ENCODE measurements around the gene NOS2. TPM values are rescaled to one million over a fixed set of nuclear protein-coding genes. Genes with fewer than 3 reads are reported as not detected.

NOS2 gene
- total RNA-seq, 1 experiment from 2014 or later, result not detected

DNA sequence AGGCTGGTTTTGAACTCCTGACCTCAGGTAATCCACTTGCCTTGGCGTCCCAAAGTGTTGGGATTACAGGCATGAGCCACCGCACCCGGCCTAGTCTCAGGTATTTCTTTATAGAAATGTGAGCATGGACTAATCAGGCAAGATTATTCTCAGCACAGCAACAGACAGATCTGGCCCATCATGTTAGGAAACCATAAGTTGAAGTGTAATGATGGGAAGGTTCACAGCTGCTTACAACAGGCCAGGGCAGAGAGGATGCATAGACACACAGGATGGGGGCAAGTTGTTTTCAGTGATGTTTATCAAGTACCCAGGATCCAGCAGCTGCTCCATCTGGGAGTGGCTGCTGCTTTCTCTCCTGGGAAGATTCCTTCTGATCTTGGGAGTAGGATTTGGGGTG is 16.6 kb upstream of the NOS2 start:
- Histone ChIP-seq H2AFZ (no peak overlapping the region), H4K20me1 (ENCODE audit: insufficient read depth) (no peaks in the 10 kb centered on the region), H3K4me2 (no peak overlapping the region), H3K27ac (no peak overlapping the region), H3K79me2 (ENCODE audit: low read depth) (no peaks in the 10 kb centered on the region), H3F3A (ENCODE audit: insufficient read depth, low read depth) (no peaks in the 10 kb centered on the region), H3K4me3 (no peak overlapping the region), H3K9me2 (ENCODE audit: insufficient read depth) (no peaks in the 10 kb centered on the region), H3K4me1 (replicated peaks; ENCODE audit: insufficient read depth) (peaks cover 17% of the 10 kb centered on the region), H3K9me3 (ENCODE audit: insufficient read depth, low read depth) (no peaks in the 10 kb centered on the region), H3K36me3 (ENCODE audit: low read depth) (no peaks in the 10 kb centered on the region), H3K27me3 (ENCODE audit: insufficient read depth, low read depth) (no peaks in the 10 kb centered on the region)
- ChIA-PET CTCF (no interaction called here), POLR2A (ENCODE audit: unreplicated experiment) (no interaction called here)
- no TSS peak for BruUV-seq (replicated peaks)
- no peak for DNase-seq
- intact Hi-C loops (cut with micrococcal nuclease; ENCODE audit: unreplicated experiment), result no loop called here
- TF ChIP-seq EZH2 (IDR thresholded peaks at IDR 0.05; ENCODE audit: low read depth), result no peak
- TF ChIP-seq, protein P1, sequence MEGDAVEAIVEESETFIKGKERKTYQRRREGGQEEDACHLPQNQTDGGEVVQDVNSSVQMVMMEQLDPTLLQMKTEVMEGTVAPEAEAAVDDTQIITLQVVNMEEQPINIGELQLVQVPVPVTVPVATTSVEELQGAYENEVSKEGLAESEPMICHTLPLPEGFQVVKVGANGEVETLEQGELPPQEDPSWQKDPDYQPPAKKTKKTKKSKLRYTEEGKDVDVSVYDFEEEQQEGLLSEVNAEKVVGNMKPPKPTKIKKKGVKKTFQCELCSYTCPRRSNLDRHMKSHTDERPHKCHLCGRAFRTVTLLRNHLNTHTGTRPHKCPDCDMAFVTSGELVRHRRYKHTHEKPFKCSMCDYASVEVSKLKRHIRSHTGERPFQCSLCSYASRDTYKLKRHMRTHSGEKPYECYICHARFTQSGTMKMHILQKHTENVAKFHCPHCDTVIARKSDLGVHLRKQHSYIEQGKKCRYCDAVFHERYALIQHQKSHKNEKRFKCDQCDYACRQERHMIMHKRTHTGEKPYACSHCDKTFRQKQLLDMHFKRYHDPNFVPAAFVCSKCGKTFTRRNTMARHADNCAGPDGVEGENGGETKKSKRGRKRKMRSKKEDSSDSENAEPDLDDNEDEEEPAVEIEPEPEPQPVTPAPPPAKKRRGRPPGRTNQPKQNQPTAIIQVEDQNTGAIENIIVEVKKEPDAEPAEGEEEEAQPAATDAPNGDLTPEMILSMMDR (conservative IDR thresholded peaks at IDR 0.05), result no peak

DNA sequence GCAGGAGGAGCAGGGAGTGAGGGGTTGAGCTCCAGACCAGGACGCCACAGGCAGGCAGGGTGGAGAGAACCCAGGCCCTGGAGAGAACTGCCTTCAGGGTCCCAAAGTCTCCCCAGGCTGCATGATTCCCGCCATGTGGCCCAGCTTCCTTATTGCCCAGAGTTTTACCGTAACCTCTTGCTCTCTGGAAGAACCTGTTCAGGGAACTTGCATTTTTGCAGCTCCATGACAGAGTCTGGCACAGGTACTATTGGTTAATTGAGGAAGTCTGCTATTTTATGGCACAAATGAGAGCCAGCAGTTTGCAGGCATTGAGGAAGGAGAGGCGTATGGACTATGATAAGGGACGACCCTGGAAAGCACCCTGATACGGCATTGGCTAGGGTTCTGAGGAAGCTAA is 11.6 kb upstream of the NOS2 start:
- H3K4me2 ChIP-seq, result no peak overlapping the region
- no peaks in the 10 kb centered on the region for H3K9me2 ChIP-seq (ENCODE audit: insufficient read depth)
- ChIA-PET CTCF (no interaction called here), POLR2A (ENCODE audit: unreplicated experiment) (interaction anchor here (0.6 kb wide), 1 partner anchor 15 kb away, joined by 3 read pairs; no protein-coding TSS in a partner anchor)
- no peak for TF ChIP-seq EZH2 (IDR thresholded peaks at IDR 0.05; ENCODE audit: low read depth)
- TF ChIP-seq, protein P1 (conservative IDR thresholded peaks at IDR 0.05), result no peak
- no peaks in the 10 kb centered on the region for H3K27me3 ChIP-seq (ENCODE audit: insufficient read depth, low read depth)
- H3K4me1 ChIP-seq (replicated peaks; ENCODE audit: insufficient read depth), result no peaks in the 10 kb centered on the region
- H4K20me1 ChIP-seq (ENCODE audit: insufficient read depth), result no peaks in the 10 kb centered on the region
- no peaks in the 10 kb centered on the region for H3F3A ChIP-seq (ENCODE audit: insufficient read depth, low read depth)
- no peaks in the 10 kb centered on the region for H3K36me3 ChIP-seq (ENCODE audit: low read depth)
- H3K79me2 ChIP-seq (ENCODE audit: low read depth), result no peaks in the 10 kb centered on the region
- no TSS peak for BruUV-seq (replicated peaks)
- no peaks in the 10 kb centered on the region for H3K9me3 ChIP-seq (ENCODE audit: insufficient read depth, low read depth)
- H3K4me3 ChIP-seq, result no peak overlapping the region
- intact Hi-C loops (cut with micrococcal nuclease; ENCODE audit: unreplicated experiment), result no loop called here
- no peak overlapping the region for H3K27ac ChIP-seq
- H2AFZ ChIP-seq, result no peak overlapping the region
- DNase-seq, result no peak

DNA sequence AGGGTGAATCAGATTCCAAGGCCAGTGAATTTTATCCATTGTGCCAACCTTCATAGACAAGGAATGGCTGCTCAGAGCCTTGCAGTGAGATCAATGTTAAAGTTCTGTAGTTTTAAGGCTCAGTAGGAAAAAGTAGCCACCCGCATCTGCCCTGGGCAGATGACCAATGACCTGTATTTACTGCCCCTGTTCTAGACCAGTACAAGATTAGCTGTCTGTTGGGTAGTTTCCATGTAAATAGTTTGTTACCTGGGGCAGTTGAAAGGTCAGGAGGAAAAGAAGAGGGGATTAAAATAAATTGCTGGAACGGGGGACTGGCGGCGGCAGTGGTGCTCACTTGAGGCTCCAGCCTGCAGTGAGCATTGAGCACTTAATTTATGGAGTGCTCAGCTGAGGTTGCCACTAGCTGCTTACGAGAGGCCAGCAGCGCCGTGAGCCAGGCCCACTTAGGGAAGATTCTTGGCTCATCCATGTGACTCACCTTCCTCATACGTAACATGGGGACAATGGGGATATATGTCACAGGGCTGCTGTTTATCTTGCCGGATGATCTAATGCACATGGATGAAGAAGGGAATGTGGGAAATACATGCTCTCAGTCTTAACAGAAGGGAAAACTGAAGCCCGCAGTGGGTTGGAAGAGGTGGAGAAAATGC is 10.7 kb upstream of the NOS2 start:
- no peak for DNase-seq
- ChIA-PET CTCF (no interaction called here), POLR2A (ENCODE audit: unreplicated experiment) (no interaction called here)
- Histone ChIP-seq H3K4me3 (no peak overlapping the region), H3K27me3 (ENCODE audit: insufficient read depth, low read depth) (no peaks in the 10 kb centered on the region), H3F3A (ENCODE audit: insufficient read depth, low read depth) (no peaks in the 10 kb centered on the region), H3K4me1 (replicated peaks; ENCODE audit: insufficient read depth) (no peaks in the 10 kb centered on the region; the same call in 1 of the 2 replicates), H3K9me3 (ENCODE audit: insufficient read depth, low read depth) (no peaks in the 10 kb centered on the region), H3K9me2 (ENCODE audit: insufficient read depth) (no peaks in the 10 kb centered on the region), H3K27ac (no peak overlapping the region), H3K79me2 (ENCODE audit: low read depth) (no peaks in the 10 kb centered on the region), H2AFZ (no peak overlapping the region), H3K36me3 (ENCODE audit: low read depth) (no peaks in the 10 kb centered on the region), H3K4me2 (no peak overlapping the region), H4K20me1 (ENCODE audit: insufficient read depth) (no peaks in the 10 kb centered on the region)
- no peak for TF ChIP-seq EZH2 (IDR thresholded peaks at IDR 0.05; ENCODE audit: low read depth)
- TF ChIP-seq, protein P1 (conservative IDR thresholded peaks at IDR 0.05), result no peak
- intact Hi-C loops (cut with micrococcal nuclease; ENCODE audit: unreplicated experiment), result no loop called here
- no TSS peak for BruUV-seq (replicated peaks)

Measured in PC-9 (cell line).